H1 (cell line): ENCODE measurements around the gene CPLANE2. TPM values are rescaled to one million over a fixed set of nuclear protein-coding genes. Genes with fewer than 3 reads are reported as not detected.

Source experiments
- CTCF ChIA-PET: fragments of 300-600 bp; sonication (Branson Sonifier 250); formaldehyde crosslinking; loops from one replicate; lab custom pipeline; 2021; ENCODE audit not compliant: partially characterized antibody; lab: Charles Lee
- POLR2A ChIA-PET: fragments of 300-600 bp; sonication (Branson Sonifier 250); formaldehyde crosslinking; loops from one replicate; lab custom pipeline; 2021; ENCODE audit warnings: inconsistent platforms; ENCODE audit not compliant: partially characterized antibody; lab: Charles Lee
- DNase-seq, 2 experiments: peaks; one replicate each; pipeline versions ENCODE4 v3.0.0 to v3.0.0-alpha.2; 2010 to 2022; ENCODE audit warnings: low spot score in 2 of 2, low read depth in 1 of 2, mixed read lengths in 1 of 2
- FAIRE-seq: peaks from 2 replicates; lab custom pipeline; 2011; peaks lifted over from hg19 to GRCh38; lab: Jason Lieb, UNC
- H2AFZ ChIP-seq: 2 replicates; pipeline ENCODE4 v1.8.1; 2012; ENCODE audit warnings: low read length, inconsistent platforms
- H2AK5ac ChIP-seq: 2 replicates; pipeline ENCODE4 v1.6.1; 2013; ENCODE audit warnings: low read depth, low read length
- H2BK120ac ChIP-seq: replicated peaks from 2 replicates; pipeline ENCODE3; 2013; ENCODE audit warnings: low read depth, low read length, inconsistent platforms
- H2BK12ac ChIP-seq: 2 replicates; pipeline ENCODE4 v1.6.1; 2013; ENCODE audit warnings: low read depth, low read length
- H2BK15ac ChIP-seq: 2 replicates; pipeline ENCODE4 v1.6.1; 2013; ENCODE audit warnings: low read length
- H2BK20ac ChIP-seq: 2 replicates; pipeline ENCODE4 v1.6.1; 2013; ENCODE audit warnings: low read length
- H2BK5ac ChIP-seq: 2 replicates; pipeline ENCODE4 v1.6.1; 2013; ENCODE audit warnings: low read depth, low read length
- H3K14ac ChIP-seq: 2 replicates; pipeline ENCODE4 v1.6.1; 2013; ENCODE audit warnings: inconsistent platforms; ENCODE audit not compliant: insufficient read length
- H3K18ac ChIP-seq: 2 replicates; pipeline ENCODE4 v1.6.1; 2013; ENCODE audit warnings: low read length; ENCODE audit errors: extremely low read depth
- H3K23ac ChIP-seq: 2 replicates; pipeline ENCODE4 v1.6.1; 2013; ENCODE audit warnings: inconsistent platforms; ENCODE audit not compliant: insufficient read length
- H3K23me2 ChIP-seq: 2 replicates; pipeline ENCODE4 v1.6.1; 2013; ENCODE audit warnings: low read depth, low read length
- H3K27ac ChIP-seq: 2 replicates; pipeline ENCODE4 v1.6.1; 2011; ENCODE audit warnings: low read depth, low read length, inconsistent platforms
- H3K27me3 ChIP-seq, 4 experiments: replicated peaks in 1 of 4; 1 replicate in 1 of 4; 2 replicates in 3 of 4; pipeline versions ENCODE4 v1.6.1 to v1.8.1; 2011 to 2013; ENCODE audit warnings: low read length in 3 of 4, mild to moderate bottlenecking in 3 of 4, inconsistent platforms in 2 of 4, mixed read lengths in 2 of 4, moderate library complexity in 1 of 4; ENCODE audit not compliant: control insufficient read depth in 3 of 4, insufficient read depth in 3 of 4; ENCODE audit errors: extremely low read depth in 1 of 4
- H3K36me3 ChIP-seq, 4 experiments: 2 replicates each; pipeline versions ENCODE4 v1.6.1 to v1.8.1; 2011 to 2013; ENCODE audit warnings: mild to moderate bottlenecking in 4 of 4, low read length in 3 of 4, moderate library complexity in 2 of 4, control low read depth in 1 of 4, inconsistent platforms in 1 of 4; ENCODE audit not compliant: insufficient read depth in 4 of 4, control insufficient read depth in 2 of 4
- H3K4ac ChIP-seq: replicated peaks from 2 replicates; pipeline ENCODE3; 2013; ENCODE audit warnings: low read length, low read depth, mixed read lengths, inconsistent platforms; ENCODE audit not compliant: insufficient read length
- H3K4me1 ChIP-seq, 4 experiments: replicated peaks in 1 of 4; 1 replicate in 1 of 4; 2 replicates in 3 of 4; pipeline versions ENCODE4 v1.6.1 to v1.8.1; 2011 to 2013; ENCODE audit warnings: low read length in 3 of 4, inconsistent platforms in 2 of 4, mixed read lengths in 1 of 4; ENCODE audit not compliant: insufficient read depth in 4 of 4, control insufficient read depth in 3 of 4
- H3K4me2 ChIP-seq, 2 experiments: 2 replicates each; pipeline versions ENCODE4 v1.6.1 to v1.8.1; 2011 to 2013; ENCODE audit warnings: low read depth in 2 of 2, low read length in 2 of 2, control low read depth in 1 of 2, inconsistent platforms in 1 of 2, mild to moderate bottlenecking in 1 of 2; ENCODE audit not compliant: insufficient read depth in 1 of 2
- H3K4me3 ChIP-seq, 4 experiments: fragments of 200-600, 300-600 bp in 1 of 4; sonication (generic), shearing (Covaris generic), sonication (Bioruptor Twin) in 1 of 4; 2 replicates each; pipeline versions ENCODE4 v1.5.1 to v1.8.1; 2011 to 2016; ENCODE audit warnings: low read length in 4 of 4, low read depth in 3 of 4, control low read depth in 2 of 4, inconsistent platforms in 2 of 4, mild to moderate bottlenecking in 2 of 4, mixed read lengths in 1 of 4, moderate library complexity in 1 of 4; ENCODE audit not compliant: insufficient read depth in 2 of 4; ENCODE audit errors: extremely low read depth in 1 of 4
- H3K56ac ChIP-seq: replicated peaks from 2 replicates; pipeline ENCODE3; 2013; ENCODE audit warnings: low read depth, mild to moderate bottlenecking, mixed read lengths, low read length, inconsistent platforms; ENCODE audit not compliant: insufficient read length
- H3K79me1 ChIP-seq: 2 replicates; pipeline ENCODE4 v1.6.1; 2013; ENCODE audit warnings: low read depth, low read length, control low read depth
- H3K79me2 ChIP-seq, 2 experiments: 2 replicates each; pipeline versions ENCODE4 v1.6.1 to v1.8.1; 2012 to 2013; ENCODE audit warnings: low read length in 2 of 2, mild to moderate bottlenecking in 2 of 2, inconsistent platforms in 1 of 2; ENCODE audit not compliant: insufficient read depth in 2 of 2, control insufficient read depth in 1 of 2
- H3K9ac ChIP-seq, 4 experiments: replicated peaks in 1 of 4; 1 replicate in 1 of 4; 2 replicates in 3 of 4; pipeline versions ENCODE4 v1.6.1 to v1.8.1; 2011 to 2013; ENCODE audit warnings: low read depth in 3 of 4, low read length in 3 of 4, control low read depth in 2 of 4, mild to moderate bottlenecking in 2 of 4, moderate library complexity in 2 of 4, inconsistent platforms in 1 of 4; ENCODE audit errors: extremely low read depth in 1 of 4
- H3K9me3 ChIP-seq, 2 experiments: 2 replicates each; pipeline versions ENCODE4 v1.6.1 to v1.8.1; 2012 to 2013; ENCODE audit warnings: mild to moderate bottlenecking in 2 of 2, moderate library complexity in 2 of 2, control low read depth in 1 of 2, inconsistent platforms in 1 of 2, low read depth in 1 of 2, low read length in 1 of 2, mixed read lengths in 1 of 2; ENCODE audit not compliant: insufficient read depth in 2 of 2
- H4K20me1 ChIP-seq, 2 experiments: replicated peaks in 1 of 2; 2 replicates each; pipeline versions ENCODE3 to v1.8.1; 2011 to 2013; ENCODE audit warnings: inconsistent platforms in 2 of 2, low read length in 2 of 2, mild to moderate bottlenecking in 1 of 2; ENCODE audit not compliant: insufficient read depth in 2 of 2, control insufficient read depth in 1 of 2
- H4K5ac ChIP-seq: 2 replicates; pipeline ENCODE4 v1.6.1; 2013; ENCODE audit warnings: low read length, low read depth, mixed read lengths, inconsistent platforms; ENCODE audit not compliant: insufficient read length
- H4K8ac ChIP-seq: 2 replicates; pipeline ENCODE4 v1.8.0; 2013; ENCODE audit warnings: mild to moderate bottlenecking, moderate library complexity, low read length, inconsistent platforms; ENCODE audit not compliant: insufficient read depth; ENCODE audit errors: extremely low read depth
- H4K91ac ChIP-seq: replicated peaks from 2 replicates; pipeline ENCODE3; 2013; ENCODE audit warnings: low read length, mixed read lengths, inconsistent platforms; ENCODE audit not compliant: insufficient read length
- ASH2L ChIP-seq: fragments of 200-600, 300-600 bp; sonication (generic); IDR thresholded peaks from one replicate; pipeline ENCODE4 v1.7.1; 2017; ENCODE audit warnings: low read length
- CHD1 ChIP-seq: IDR thresholded peaks from 2 replicates; pipeline ENCODE4 v1.6.1; 2012; ENCODE audit warnings: low read depth, low read length, improper control_type of control experiment
- CREB1 ChIP-seq: IDR thresholded peaks from 2 replicates; pipeline ENCODE4 v1.6.1; 2012; ENCODE audit warnings: inconsistent platforms
- EZH2 ChIP-seq: fragments of 200-600 bp; sonication (generic); IDR thresholded peaks from 2 replicates; pipeline ENCODE4 v1.7.1; 2012; ENCODE audit warnings: low read depth, mild to moderate bottlenecking, moderate library complexity, low read length, inconsistent platforms; ENCODE audit not compliant: severe bottlenecking
- GTF2F1 ChIP-seq: IDR thresholded peaks from 2 replicates; pipeline ENCODE4 v1.6.1; 2012; ENCODE audit warnings: low read depth, low read length, improper control_type of control experiment, borderline replicate concordance
- JUN ChIP-seq: IDR thresholded peaks from 2 replicates; pipeline ENCODE4 v1.6.1; 2011; ENCODE audit warnings: low read depth, mild to moderate bottlenecking, improper control_type of control experiment, low read length
- KDM5A ChIP-seq: fragments of 200-600 bp; IDR thresholded peaks from 2 replicates; pipeline ENCODE4 v1.7.1; 2012; ENCODE audit warnings: mild to moderate bottlenecking, low read length, inconsistent platforms, mixed read lengths
- POLR2AphosphoS5 ChIP-seq: IDR thresholded peaks from 2 replicates; pipeline ENCODE4 v1.6.1; 2011; ENCODE audit warnings: low read depth, low read length
- RBBP5 ChIP-seq: IDR thresholded peaks from 2 replicates; pipeline ENCODE4 v1.7.1; 2012; ENCODE audit warnings: low read depth, mild to moderate bottlenecking, inconsistent platforms, low read length, moderate library complexity, borderline replicate concordance
- SIN3A ChIP-seq, 2 experiments: IDR thresholded peaks in 1 of 2; conservative IDR thresholded peaks in 1 of 2; 2 replicates each; pipeline ENCODE4 v1.6.1; 2011 to 2012; ENCODE audit warnings: low read length in 2 of 2, improper control_type of control experiment in 1 of 2, low read depth in 1 of 2, mild to moderate bottlenecking in 1 of 2
- TBP ChIP-seq: IDR thresholded peaks from 2 replicates; pipeline ENCODE4 v1.6.1; 2011; ENCODE audit warnings: low read depth, low read length, improper control_type of control experiment
- WGBS, 2 experiments: shearing (Covaris generic) in 1 of 2; methylation state at CpG; one replicate each; pipeline versions ENCODE4 v1.1.6 to v1.1.7; 2013 to 2015; ENCODE audit warnings: low lambda C conversion rate in 2 of 2, mixed read lengths in 2 of 2, inconsistent platforms in 1 of 2, low coverage in 1 of 2, missing lambda C conversion rate in 1 of 2; ENCODE audit not compliant: insufficient replicate concordance in 2 of 2, insufficient coverage in 1 of 2, insufficient read length in 1 of 2; ENCODE audit errors: extremely low coverage in 1 of 2, missing lambda C conversion rate in 1 of 2; 5-methylcytosine and 5-hydroxymethylcytosine counted together
- polyA plus RNA-seq, 7 experiments: library from polyadenylated mRNA; depleted of rRNA in 3 of 7; stranded (reverse) in 5 of 7; unstranded in 2 of 7; fragments of >200 nt in 5 of 7; fragments of 200-250 nt in 2 of 7; gene quantifications; 1 replicate in 5 of 7; 2 replicates in 1 of 7; 4 replicates in 1 of 7; pipeline versions ENCODE4 v1.2.1 to v1.2.3, GENCODE V29; 2011 to 2013; ENCODE audit warnings: missing spikeins in 2 of 7, mixed read lengths in 2 of 7
- total RNA-seq: library from RNA; stranded (reverse); fragmentation: NEBNext Ultra II Directional; extraction: Animal tissue kit (Norgen Biotek cat#: 25700); gene quantifications from 2 replicates; pipeline ENCODE4 v1.2.1, GENCODE V29; 2021

Gene CPLANE2
- total and polyA plus RNA-seq, 2 of the 8 experiments (the other 6 are each of a cell fraction or from before 2014, with no cell fraction given), result 2.3 to 2.5 TPM

DNA sequence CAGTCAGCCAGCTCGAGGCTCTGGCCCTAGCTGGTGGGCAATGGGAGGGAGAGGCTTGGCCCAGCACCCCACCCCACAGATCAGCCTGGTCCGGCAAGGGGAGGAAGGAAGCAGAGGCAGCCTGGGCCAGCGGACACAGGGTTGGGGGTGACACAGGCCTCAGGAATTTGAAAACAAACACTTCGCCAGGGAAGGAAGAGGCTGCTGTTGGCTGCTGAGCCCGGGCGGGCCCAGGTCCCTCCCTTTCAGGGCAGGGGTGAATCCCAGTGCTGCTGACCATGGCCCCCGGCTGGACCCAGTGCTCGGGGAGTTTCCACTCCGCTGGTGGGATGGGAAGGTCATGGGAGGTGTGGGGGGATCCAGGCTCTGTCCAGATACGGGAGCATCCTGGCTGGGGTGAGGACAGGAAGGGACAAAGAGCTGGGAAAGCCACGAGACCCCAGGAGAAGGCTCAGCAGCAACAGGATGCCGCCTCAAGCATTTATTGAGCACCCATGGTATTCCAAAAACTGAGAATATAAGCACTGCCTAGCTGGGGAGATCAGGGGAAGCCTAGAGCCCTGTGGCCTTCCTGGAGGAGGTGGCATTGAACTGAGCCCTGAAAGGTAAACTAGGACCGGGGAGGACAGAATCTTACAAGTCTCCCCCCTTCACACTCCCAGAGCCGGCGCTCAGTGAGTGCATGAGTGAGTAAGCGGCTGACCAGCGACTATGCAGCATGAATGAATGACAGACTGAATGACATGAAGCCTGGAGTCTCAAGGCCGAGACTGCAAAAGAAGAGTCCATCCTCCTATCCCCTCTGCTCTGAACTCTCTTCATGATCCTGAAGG, 54.9 kb downstream of the CPLANE2 start:
- Histone ChIP-seq H3K14ac (no peak overlapping the region), H2AK5ac (peak overlapping the region; percentile 49), H4K8ac (peak overlapping the region; percentile 89), H2BK12ac (peak overlapping the region; percentile 94), H4K5ac (no peak overlapping the region), H2BK120ac (peak overlapping the region; percentile 1), H2BK20ac (peak overlapping the region; percentile 96), H2BK15ac (peak overlapping the region; percentile 98; the same call in 1 of the 2 replicates), H4K20me1 (no peaks in the 10 kb centered on the region), H3K23me2 (no peaks in the 10 kb centered on the region), H2BK5ac (peak overlapping the region; percentile 93), H3K79me1 (no peaks in the 10 kb centered on the region), H3K18ac (peak overlapping the region; percentile 94), H3K4me1 (peaks cover 4 to 11% (median 8%) of the 10 kb centered on the region in 4 experiments; a peak in 6 of 7 replicates), H3K4ac (peak overlapping the region; percentile 42), H3K23ac (no peak overlapping the region), H3K79me2 (no peaks in the 10 kb centered on the region), H3K27ac (peak overlapping the region; percentile 70; the same call in 1 of the 2 replicates), H3K36me3 (no peaks in the 10 kb centered on the region), H3K27me3 (no peaks in the 10 kb centered on the region; a peak in 1 of 7 replicates), H4K91ac (peak overlapping the region; percentile 78), H3K9ac (peak overlapping the region in 1 of 4 experiments; percentile 34; a peak in 2 of 7 replicates), H3K9me3 (no peaks in the 10 kb centered on the region), H3K4me3 (no peak overlapping the region), H2AFZ (peak overlapping the region; percentile 45; the same call in 1 of the 2 replicates), H3K56ac (no peak overlapping the region), H3K4me2 (peak overlapping the region in 1 of 2 experiments; percentile 35; a peak in 1 of 4 replicates)
- ChIA-PET POLR2A (interaction anchor here (0.8 to 3.4 kb wide), 12 partner anchors 9 to 42 kb away, joined by 3 to 17 read pairs (median 3); partner anchors contain the start of genes ARHGEF19 and EPHA2), CTCF (interaction anchor here (0.9 to 17.1 kb wide), 13 partner anchors 8 to 103 kb away, joined by 3 to 569 read pairs (median 4); partner anchors contain the start of genes EPHA2 and FAM131C)
- 54% methylated on average over 18 of the region's 18 CpGs; no CpG with 5 or more reads in 1 of the 2 experiments for WGBS, 2 experiments
- FAIRE-seq (no peak), DNase-seq (peak; percentile 58 to 82)
- TF ChIP-seq EZH2 (no peak), CREB1 (0 out of 2 replicates have a peak, but pooled peaks have one; percentile 9), KDM5A (no peak), POLR2AphosphoS5 (peak; percentile 58), GTF2F1 (no peak), TBP (peak; percentile 55; the same call in 1 of the 2 replicates), SIN3A (conservative IDR thresholded peaks at IDR 0.05 in 1 of 2, IDR thresholded peaks at IDR 0.05 in 1 of 2; ENCODE audit: low read depth in 1 of 2, low read length in 2 of 2) (0 out of 4 replicates have a peak, but pooled peaks of 1 of the 2 experiments have one; percentile 37), ASH2L (peak; percentile 42), JUN (peak; percentile 64; the same call in 1 of the 2 replicates), RBBP5 (peak; percentile 81; the same call in 1 of the 2 replicates), CHD1 (no peak)
